Measurements from ENCODE around the gene NHSL2.

The NHSL2 gene

GRCh38 chrX:71991164-71991563 lies 80.5 kb downstream of the NHSL2 start:
- no peak for DNase-seq (ENCODE audit: low read depth)

GRCh38 chrX:71992711-71993110 lies 82.1 kb downstream of the NHSL2 start:
- no peak for DNase-seq (ENCODE audit: low read depth)

- no peak for DNase-seq (ENCODE audit: low read depth)
Measured at GRCh38 chrX:71993371-71993770, 82.7 kb downstream of the NHSL2 start.

GRCh38 chrX:71994601-71995000 lies 84.0 kb downstream of the NHSL2 start:
- no peak for DNase-seq (ENCODE audit: low read depth)

GRCh38 chrX:71995122-71995521 lies 84.5 kb downstream of the NHSL2 start:
- DNase-seq (ENCODE audit: low read depth): no peak

GRCh38 chrX:71996136-71996535 lies 85.5 kb downstream of the NHSL2 start:
- no peak for DNase-seq (ENCODE audit: low read depth)

GRCh38 chrX:71996826-71997225 lies 86.2 kb downstream of the NHSL2 start:
- DNase-seq (ENCODE audit: low read depth): no peak

- DNase-seq (ENCODE audit: low read depth): no peak
Measured at GRCh38 chrX:71997320-71997719, 86.7 kb downstream of the NHSL2 start.

- DNase-seq (ENCODE audit: low read depth): no peak
Measured at GRCh38 chrX:71998836-71999509, 88.3 kb downstream of the NHSL2 start.

GRCh38 chrX:71999535-71999934 lies 88.9 kb downstream of the NHSL2 start:
- no peak for DNase-seq (ENCODE audit: low read depth)

- DNase-seq (ENCODE audit: low read depth): no peak
Measured at GRCh38 chrX:72001471-72001870, 90.8 kb downstream of the NHSL2 start.

GRCh38 chrX:72001906-72002305 lies 91.3 kb downstream of the NHSL2 start:
- no peak for DNase-seq (ENCODE audit: low read depth)

GRCh38 chrX:72002875-72003274 lies 92.2 kb downstream of the NHSL2 start:
- no peak for DNase-seq (ENCODE audit: low read depth)

GRCh38 chrX:72003811-72004750 lies 93.4 kb downstream of the NHSL2 start:
- DNase-seq (ENCODE audit: low read depth): peak; percentile 22

GRCh38 chrX:72005046-72005445 lies 94.4 kb downstream of the NHSL2 start:
- no peak for DNase-seq (ENCODE audit: low read depth)

- DNase-seq (ENCODE audit: low read depth): no peak
Measured at GRCh38 chrX:72006461-72006860, 95.8 kb downstream of the NHSL2 start.

- DNase-seq (ENCODE audit: low read depth): no peak
Measured at GRCh38 chrX:72009731-72010130, 99.1 kb downstream of the NHSL2 start.

- no peak for DNase-seq (ENCODE audit: low read depth)
Measured at GRCh38 chrX:72011734-72012133, 101.1 kb downstream of the NHSL2 start.

- DNase-seq (ENCODE audit: low read depth): no peak
Measured at GRCh38 chrX:72015383-72015782, 104.7 kb downstream of the NHSL2 start.

- no peak for DNase-seq (ENCODE audit: low read depth)
Measured at GRCh38 chrX:72016881-72017783, 106.5 kb downstream of the NHSL2 start.

GRCh38 chrX:72018277-72019112 lies 107.8 kb downstream of the NHSL2 start:
- peak; percentile 83 for DNase-seq (ENCODE audit: low read depth)
